Measurements from ENCODE around the gene POU6F1. TPM values are rescaled to one million over a fixed set of nuclear protein-coding genes. Genes with fewer than 3 reads are reported as not detected.

The POU6F1 gene
- total and polyA plus RNA-seq, 5 donors from 2014 or later: 0.74 to 25.1 (median 2.5) TPM

DNA sequence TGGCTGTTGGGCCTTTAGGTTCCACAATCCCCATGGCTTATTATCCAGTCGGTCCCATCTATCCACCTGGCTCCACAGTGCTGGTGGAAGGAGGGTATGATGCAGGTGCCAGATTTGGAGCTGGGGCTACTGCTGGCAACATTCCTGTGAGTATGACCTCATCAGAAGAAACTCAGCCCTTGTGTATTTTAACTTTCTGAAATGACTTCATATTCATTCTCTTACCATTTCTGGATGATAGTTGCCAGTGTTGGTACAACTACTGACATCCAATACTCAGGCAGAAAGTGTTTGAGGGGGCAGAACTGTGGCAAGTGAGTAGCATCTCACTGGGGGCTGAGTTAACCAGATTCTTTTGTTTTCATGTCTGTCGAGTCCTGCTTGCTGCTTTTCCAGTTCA lies 23.1 kb upstream of the POU6F1 start:
- Mint-ChIP-seq H3K4me1 (peaks cover 18 to 69% (median 56%) of the 10 kb centered on the region in 4 donors), H3K9me3 (no peaks in the 10 kb centered on the region), H3K36me3 (peaks cover 44% of the 10 kb centered on the region), H3K27ac (peak overlapping the region; percentile 14 to 100 (median 75)), H3K4me3 (peak overlapping the region; percentile 95 to 99 (median 98)), H3K27me3 (peaks cover 14% of the 10 kb centered on the region)
- Histone ChIP-seq H3K4me1 (ENCODE audit: control insufficient read depth, insufficient read depth, low read length, poor library complexity, severe bottlenecking) (peaks cover 37% of the 10 kb centered on the region), H3K27ac (ENCODE audit: insufficient read depth, low read length, poor library complexity, severe bottlenecking) (no peak overlapping the region), H3K4me3 (ENCODE audit: low read depth, low read length) (peak overlapping the region; percentile 86), H3K27me3 (ENCODE audit: control insufficient read depth, insufficient read depth, low read length) (no peaks in the 10 kb centered on the region), H3K9me3 (ENCODE audit: control insufficient read depth in 2 of 2, low read length in 2 of 2) (no peaks in the 10 kb centered on the region), H3K36me3 (ENCODE audit: control insufficient read depth, insufficient read depth, low read length) (peaks cover 45% of the 10 kb centered on the region)
- DNase-seq (no peak), ATAC-seq (ENCODE audit: low read depth in 2 of 2) (no peak)

- H3K9me3 ChIP-seq (ENCODE audit: control insufficient read depth in 2 of 2, low read length in 2 of 2): no peaks in the 10 kb centered on the region
Measured at GRCh38 chr12:51238510-51239334, 20.9 kb upstream of the POU6F1 start, which contains the start of gene DAZAP2. Gene DAZAP2, plus strand, starts transcription at chr12:51238826. Its CDS starts 82 bp downstream, at chr12:51238908.

DNA sequence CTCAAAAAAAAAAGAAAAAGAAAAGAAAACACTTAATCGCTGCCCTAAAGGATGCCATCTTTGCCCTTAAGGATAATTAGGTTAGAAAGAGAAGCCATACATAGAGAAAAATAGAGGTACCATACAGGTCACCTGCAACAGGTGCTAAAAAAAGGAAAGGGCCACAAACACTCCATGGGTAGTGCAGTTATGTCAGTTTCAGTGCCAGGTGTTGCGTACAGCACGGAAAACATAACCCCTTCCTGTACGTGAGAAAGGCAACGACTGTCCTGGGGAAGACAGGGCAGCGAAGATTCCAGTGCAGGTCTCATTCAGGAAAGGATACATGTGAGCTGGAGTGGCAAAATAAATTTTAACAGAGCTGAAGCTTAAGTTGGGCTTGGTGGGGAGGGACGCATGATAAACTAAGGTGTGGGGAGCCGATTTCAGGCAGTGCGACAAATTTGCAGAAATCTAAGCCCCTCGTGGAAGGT lies 20.2 kb upstream of the POU6F1 start:
- H3K27me3 ChIP-seq (ENCODE audit: control insufficient read depth, insufficient read depth, low read length): no peaks in the 10 kb centered on the region
- Mint-ChIP-seq H3K9me3 (no peaks in the 10 kb centered on the region), H3K27ac (peak overlapping the region; percentile 99 to 100 (median 100)), H3K36me3 (peaks cover 30% of the 10 kb centered on the region), H3K27me3 (peaks cover 14% of the 10 kb centered on the region), H3K4me1 (peaks cover 17 to 47% (median 38%) of the 10 kb centered on the region in 4 donors), H3K4me3 (peak overlapping the region; percentile 95 to 99 (median 98))
- peak overlapping the region; percentile 86 for H3K4me3 ChIP-seq (ENCODE audit: low read depth, low read length)
- H3K36me3 ChIP-seq (ENCODE audit: control insufficient read depth, insufficient read depth, low read length): peaks cover 30% of the 10 kb centered on the region
- ATAC-seq (ENCODE audit: low read depth in 2 of 2) (no peak), DNase-seq (no peak)
- H3K27ac ChIP-seq (ENCODE audit: insufficient read depth, low read length, poor library complexity, severe bottlenecking): peak overlapping the region; percentile 100
- no peaks in the 10 kb centered on the region for H3K9me3 ChIP-seq (ENCODE audit: control insufficient read depth in 2 of 2, low read length in 2 of 2)
- peaks cover 36% of the 10 kb centered on the region for H3K4me1 ChIP-seq (ENCODE audit: control insufficient read depth, insufficient read depth, low read length, poor library complexity, severe bottlenecking)

More at GRCh38 chr12:51238510-51239334, 20.9 kb upstream of the POU6F1 start, which contains the start of gene DAZAP2:
- H3K27ac Mint-ChIP-seq: peak within 1 kb of the TSS; percentile 99 to 100 (median 100)
- H3K4me1 Mint-ChIP-seq: peaks cover 18 to 50% (median 40%) of the 10 kb centered on the region in 4 donors
- Histone ChIP-seq H3K27me3 (ENCODE audit: control insufficient read depth, insufficient read depth, low read length) (no peaks in the 10 kb centered on the region), H3K4me1 (ENCODE audit: control insufficient read depth, insufficient read depth, low read length, poor library complexity, severe bottlenecking) (peaks cover 36% of the 10 kb centered on the region), H3K36me3 (ENCODE audit: control insufficient read depth, insufficient read depth, low read length) (peaks cover 36% of the 10 kb centered on the region), H3K27ac (ENCODE audit: insufficient read depth, low read length, poor library complexity, severe bottlenecking) (peak within 1 kb of the TSS; percentile 100), H3K4me3 (ENCODE audit: low read depth, low read length) (peak within 1 kb of the TSS; percentile 86)
- H3K36me3 Mint-ChIP-seq: peaks cover 31% of the 10 kb centered on the region
- H3K9me3 Mint-ChIP-seq: no peaks in the 10 kb centered on the region
- peaks cover 14% of the 10 kb centered on the region for H3K27me3 Mint-ChIP-seq
- ATAC-seq (ENCODE audit: low read depth in 2 of 2): peak; percentile 90 to 91
- peak; percentile 93 to 97 (median 94) for DNase-seq
- peak within 1 kb of the TSS; percentile 95 to 99 (median 98) for H3K4me3 Mint-ChIP-seq

GRCh38 chr12:51234530-51234929 lies 16.7 kb upstream of the POU6F1 start:
- H3K9me3 ChIP-seq (ENCODE audit: control insufficient read depth in 2 of 2, low read length in 2 of 2): no peaks in the 10 kb centered on the region

GRCh38 chr12:51232642-51233041 lies 14.8 kb upstream of the POU6F1 start:
- Histone ChIP-seq H3K4me1 (ENCODE audit: control insufficient read depth, insufficient read depth, low read length, poor library complexity, severe bottlenecking) (peaks cover under 1% of the 10 kb centered on the region), H3K36me3 (ENCODE audit: control insufficient read depth, insufficient read depth, low read length) (no peaks in the 10 kb centered on the region), H3K27me3 (ENCODE audit: control insufficient read depth, insufficient read depth, low read length) (no peaks in the 10 kb centered on the region)

More at GRCh38 chr12:51234530-51234929, 16.7 kb upstream of the POU6F1 start:
- Mint-ChIP-seq H3K27me3 (peaks cover 20% of the 10 kb centered on the region), H3K36me3 (no peaks in the 10 kb centered on the region), H3K27ac (no peak overlapping the region), H3K9me3 (no peaks in the 10 kb centered on the region), H3K4me3 (peak overlapping the region in 2 of 4 donors; percentile 3 to 40), H3K4me1 (peaks cover 0 to 15% (median 10%) of the 10 kb centered on the region in 4 donors)
- H3K27ac ChIP-seq (ENCODE audit: insufficient read depth, low read length, poor library complexity, severe bottlenecking): no peak overlapping the region
- DNase-seq (no peak), ATAC-seq (ENCODE audit: low read depth in 2 of 2) (no peak)
- H3K4me3 ChIP-seq (ENCODE audit: low read depth, low read length): no peak overlapping the region
- H3K36me3 ChIP-seq (ENCODE audit: control insufficient read depth, insufficient read depth, low read length): no peaks in the 10 kb centered on the region
- H3K4me1 ChIP-seq (ENCODE audit: control insufficient read depth, insufficient read depth, low read length, poor library complexity, severe bottlenecking): peaks cover 9% of the 10 kb centered on the region
- H3K27me3 ChIP-seq (ENCODE audit: control insufficient read depth, insufficient read depth, low read length): no peaks in the 10 kb centered on the region

GRCh38 chr12:51229116-51229809 lies 11.4 kb upstream of the POU6F1 start:
- DNase-seq: no peak
- Histone ChIP-seq H3K9me3 (ENCODE audit: control insufficient read depth in 2 of 2, low read length in 2 of 2) (no peaks in the 10 kb centered on the region), H3K27ac (ENCODE audit: insufficient read depth, low read length, poor library complexity, severe bottlenecking) (no peak overlapping the region), H3K27me3 (ENCODE audit: control insufficient read depth, insufficient read depth, low read length) (no peaks in the 10 kb centered on the region), H3K4me3 (ENCODE audit: low read depth, low read length) (no peak overlapping the region), H3K4me1 (ENCODE audit: control insufficient read depth, insufficient read depth, low read length, poor library complexity, severe bottlenecking) (no peaks in the 10 kb centered on the region), H3K36me3 (ENCODE audit: control insufficient read depth, insufficient read depth, low read length) (no peaks in the 10 kb centered on the region)
- no peak for ATAC-seq (ENCODE audit: low read depth in 2 of 2)
- Mint-ChIP-seq H3K4me3 (no peak overlapping the region), H3K27me3 (peaks cover 10% of the 10 kb centered on the region), H3K27ac (no peak overlapping the region), H3K9me3 (no peaks in the 10 kb centered on the region), H3K36me3 (no peaks in the 10 kb centered on the region), H3K4me1 (peaks cover 0 to 4% (median 1%) of the 10 kb centered on the region in 4 donors)

More at GRCh38 chr12:51232642-51233041, 14.8 kb upstream of the POU6F1 start:
- no peak for DNase-seq
- H3K4me3 ChIP-seq (ENCODE audit: low read depth, low read length): no peak overlapping the region
- Mint-ChIP-seq H3K27me3 (peaks cover 11% of the 10 kb centered on the region), H3K27ac (no peak overlapping the region), H3K9me3 (no peaks in the 10 kb centered on the region), H3K4me3 (no peak overlapping the region), H3K4me1 (peaks cover 0 to 4% (median 1%) of the 10 kb centered on the region in 4 donors), H3K36me3 (no peaks in the 10 kb centered on the region)
- no peak overlapping the region for H3K27ac ChIP-seq (ENCODE audit: insufficient read depth, low read length, poor library complexity, severe bottlenecking)
- no peak for ATAC-seq (ENCODE audit: low read depth in 2 of 2)
- no peaks in the 10 kb centered on the region for H3K9me3 ChIP-seq (ENCODE audit: control insufficient read depth in 2 of 2, low read length in 2 of 2)

GRCh38 chr12:51227962-51228361 lies 10.1 kb upstream of the POU6F1 start:
- ATAC-seq (ENCODE audit: low read depth in 2 of 2) (no peak), DNase-seq (no peak)
- Mint-ChIP-seq H3K27me3 (peaks cover 10% of the 10 kb centered on the region), H3K9me3 (no peaks in the 10 kb centered on the region), H3K4me1 (peaks cover 0 to 4% (median 1%) of the 10 kb centered on the region in 4 donors), H3K36me3 (no peaks in the 10 kb centered on the region), H3K4me3 (no peak overlapping the region), H3K27ac (no peak overlapping the region)
- no peaks in the 10 kb centered on the region for H3K9me3 ChIP-seq (ENCODE audit: control insufficient read depth in 2 of 2, low read length in 2 of 2)
- no peaks in the 10 kb centered on the region for H3K4me1 ChIP-seq (ENCODE audit: control insufficient read depth, insufficient read depth, low read length, poor library complexity, severe bottlenecking)
- H3K36me3 ChIP-seq (ENCODE audit: control insufficient read depth, insufficient read depth, low read length): no peaks in the 10 kb centered on the region
- no peaks in the 10 kb centered on the region for H3K27me3 ChIP-seq (ENCODE audit: control insufficient read depth, insufficient read depth, low read length)
- H3K4me3 ChIP-seq (ENCODE audit: low read depth, low read length): no peak overlapping the region
- no peak overlapping the region for H3K27ac ChIP-seq (ENCODE audit: insufficient read depth, low read length, poor library complexity, severe bottlenecking)
